Astrocyte (in vitro differentiated cells and primary cell): Measurements from ENCODE around the gene KRTAP2-4. TPM values are rescaled to one million over a fixed set of nuclear protein-coding genes. Genes with fewer than 3 reads are reported as not detected.
A peak's percentile ranks its signal among the peaks of the same experiment; 100 is the strongest.
"Not testable (repeated sequence)": the region's sequence is repeated elsewhere in the genome, so short reads cannot be mapped to it uniquely, and the experiment has no call there.

Experiments
- DNase-seq: peaks from one replicate; pipeline ENCODE4 v3.0.0-alpha.2; 2010; ENCODE audit warnings: low read depth
- FAIRE-seq: peaks from 2 replicates; lab custom pipeline; 2011; peaks lifted over from hg19 to GRCh38; lab: Jason Lieb, UNC
- H2AFZ ChIP-seq: 2 replicates; pipeline ENCODE4 v1.6.0; 2012; ENCODE audit warnings: low read depth, low read length, inconsistent platforms
- H3K27ac ChIP-seq: 2 replicates; pipeline ENCODE4 v1.5.1; 2011; ENCODE audit warnings: low read depth, low read length, inconsistent platforms
- H3K27me3 ChIP-seq: 2 replicates; pipeline ENCODE4 v1.6.0; 2011; ENCODE audit warnings: low read length, inconsistent platforms; ENCODE audit not compliant: insufficient read depth
- H3K36me3 ChIP-seq: 2 replicates; pipeline ENCODE4 v1.5.1; 2011; ENCODE audit warnings: low read length, inconsistent platforms; ENCODE audit not compliant: insufficient read depth
- H3K4me1 ChIP-seq: 2 replicates; pipeline ENCODE4 v1.5.1; 2011; ENCODE audit warnings: low read length, inconsistent platforms; ENCODE audit not compliant: insufficient read depth
- H3K4me2 ChIP-seq: 2 replicates; pipeline ENCODE4 v1.6.0; 2012; ENCODE audit warnings: low read length, inconsistent platforms
- H3K4me3 ChIP-seq: 2 replicates; pipeline ENCODE4 v1.5.1; 2011; ENCODE audit warnings: low read depth, mild to moderate bottlenecking, low read length, inconsistent platforms; ENCODE audit not compliant: insufficient read depth
- H3K79me2 ChIP-seq: 2 replicates; pipeline ENCODE4 v1.6.0; 2012; ENCODE audit warnings: mild to moderate bottlenecking, low read length, inconsistent platforms; ENCODE audit not compliant: insufficient read depth
- H3K9ac ChIP-seq: 2 replicates; pipeline ENCODE4 v1.6.0; 2012; ENCODE audit warnings: mild to moderate bottlenecking, low read length, inconsistent platforms
- H3K9me3 ChIP-seq: 2 replicates; pipeline ENCODE4 v1.5.1; 2012; ENCODE audit warnings: low read depth, mild to moderate bottlenecking, low read length, inconsistent platforms; ENCODE audit not compliant: insufficient read depth
- H4K20me1 ChIP-seq: 2 replicates; pipeline ENCODE4 v1.6.0; 2012; ENCODE audit warnings: low read length, inconsistent platforms; ENCODE audit not compliant: insufficient read depth
- H3K27ac Mint-ChIP-seq: one replicate; pipeline ENCODE4 v1.8.0; 2021; ENCODE audit warnings: mild to moderate bottlenecking, mixed read lengths; ENCODE audit not compliant: unreplicated experiment
- H3K27me3 Mint-ChIP-seq: one replicate; pipeline ENCODE4 v1.8.0; 2021; ENCODE audit warnings: low read depth, mixed read lengths; ENCODE audit not compliant: unreplicated experiment
- H3K36me3 Mint-ChIP-seq: one replicate; pipeline ENCODE4 v1.8.0; 2021; ENCODE audit warnings: low read depth, mixed read lengths; ENCODE audit not compliant: unreplicated experiment
- H3K4me1 Mint-ChIP-seq: one replicate; pipeline ENCODE4 v1.8.0; 2021; ENCODE audit warnings: low read depth, mixed read lengths; ENCODE audit not compliant: unreplicated experiment
- H3K4me3 Mint-ChIP-seq: one replicate; pipeline ENCODE4 v1.8.0; 2021; ENCODE audit warnings: mild to moderate bottlenecking, moderate library complexity, mixed read lengths; ENCODE audit not compliant: unreplicated experiment
- H3K9me3 Mint-ChIP-seq: one replicate; pipeline ENCODE4 v1.8.0; 2021; ENCODE audit warnings: mild to moderate bottlenecking, mixed read lengths; ENCODE audit not compliant: unreplicated experiment
- EZH2 ChIP-seq: IDR thresholded peaks from 2 replicates; pipeline ENCODE4 v1.6.1; 2012; ENCODE audit warnings: mild to moderate bottlenecking, low read length, inconsistent platforms; ENCODE audit not compliant: insufficient read depth
- total RNA-seq: library from RNA; stranded (reverse); gene quantifications from 2 replicates; pipeline ENCODE4 v1.2.1, GENCODE V29; 2021
- TF ChIP-seq, protein P1 (sequence below): IDR thresholded peaks from 2 replicates; pipeline ENCODE4 v1.5.1; 2011; ENCODE audit warnings: low read depth, mild to moderate bottlenecking, inconsistent platforms, low read length, moderate library complexity; ENCODE audit not compliant: insufficient read depth

Gene KRTAP2-4
- total RNA-seq, 1 donor from 2014 or later = not detected

DNA sequence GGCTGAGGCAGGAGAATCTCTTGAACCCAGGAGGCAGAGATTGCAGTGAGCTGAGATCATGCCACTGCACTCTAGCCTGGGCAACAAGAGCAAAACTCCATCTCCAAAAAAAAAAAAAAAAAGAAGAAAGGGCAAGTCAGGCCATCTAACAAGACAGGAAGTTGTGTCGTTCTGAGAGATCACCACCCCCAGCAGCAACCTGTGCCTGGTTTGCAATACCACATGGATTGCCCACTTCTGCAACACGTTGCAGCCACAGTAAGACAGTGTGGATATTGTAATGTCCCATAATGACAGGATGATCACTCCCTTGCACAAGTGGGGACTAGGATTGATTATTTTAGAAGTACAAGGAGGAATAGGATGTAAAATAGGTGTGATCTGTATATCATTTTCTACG, 3.4 kb upstream of the KRTAP2-4 start:
- no peak overlapping the region for H3K4me3 ChIP-seq
- no peaks in the 10 kb centered on the region for H3K27me3 Mint-ChIP-seq
- H3K4me1 ChIP-seq = peaks cover 16% of the 10 kb centered on the region
- no peak overlapping the region for H2AFZ ChIP-seq
- H4K20me1 ChIP-seq = no peaks in the 10 kb centered on the region
- no peaks in the 10 kb centered on the region for H3K9me3 ChIP-seq
- no peak overlapping the region for H3K9ac ChIP-seq
- TF ChIP-seq EZH2 = no peak
- TF ChIP-seq, protein P1, sequence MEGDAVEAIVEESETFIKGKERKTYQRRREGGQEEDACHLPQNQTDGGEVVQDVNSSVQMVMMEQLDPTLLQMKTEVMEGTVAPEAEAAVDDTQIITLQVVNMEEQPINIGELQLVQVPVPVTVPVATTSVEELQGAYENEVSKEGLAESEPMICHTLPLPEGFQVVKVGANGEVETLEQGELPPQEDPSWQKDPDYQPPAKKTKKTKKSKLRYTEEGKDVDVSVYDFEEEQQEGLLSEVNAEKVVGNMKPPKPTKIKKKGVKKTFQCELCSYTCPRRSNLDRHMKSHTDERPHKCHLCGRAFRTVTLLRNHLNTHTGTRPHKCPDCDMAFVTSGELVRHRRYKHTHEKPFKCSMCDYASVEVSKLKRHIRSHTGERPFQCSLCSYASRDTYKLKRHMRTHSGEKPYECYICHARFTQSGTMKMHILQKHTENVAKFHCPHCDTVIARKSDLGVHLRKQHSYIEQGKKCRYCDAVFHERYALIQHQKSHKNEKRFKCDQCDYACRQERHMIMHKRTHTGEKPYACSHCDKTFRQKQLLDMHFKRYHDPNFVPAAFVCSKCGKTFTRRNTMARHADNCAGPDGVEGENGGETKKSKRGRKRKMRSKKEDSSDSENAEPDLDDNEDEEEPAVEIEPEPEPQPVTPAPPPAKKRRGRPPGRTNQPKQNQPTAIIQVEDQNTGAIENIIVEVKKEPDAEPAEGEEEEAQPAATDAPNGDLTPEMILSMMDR = no peak
- H3K4me2 ChIP-seq = no peak overlapping the region
- peaks cover 3% of the 10 kb centered on the region for H3K36me3 Mint-ChIP-seq
- H3K27ac ChIP-seq = no peak overlapping the region
- H3K4me1 Mint-ChIP-seq = peaks cover 21% of the 10 kb centered on the region
- H3K4me3 Mint-ChIP-seq = no peak overlapping the region
- H3K9me3 Mint-ChIP-seq = peaks cover 2% of the 10 kb centered on the region
- H3K27ac Mint-ChIP-seq = no peak overlapping the region
- H3K79me2 ChIP-seq = no peaks in the 10 kb centered on the region
- no peak for FAIRE-seq
- no peaks in the 10 kb centered on the region for H3K27me3 ChIP-seq
- no peak for DNase-seq
- H3K36me3 ChIP-seq = no peaks in the 10 kb centered on the region

DNA sequence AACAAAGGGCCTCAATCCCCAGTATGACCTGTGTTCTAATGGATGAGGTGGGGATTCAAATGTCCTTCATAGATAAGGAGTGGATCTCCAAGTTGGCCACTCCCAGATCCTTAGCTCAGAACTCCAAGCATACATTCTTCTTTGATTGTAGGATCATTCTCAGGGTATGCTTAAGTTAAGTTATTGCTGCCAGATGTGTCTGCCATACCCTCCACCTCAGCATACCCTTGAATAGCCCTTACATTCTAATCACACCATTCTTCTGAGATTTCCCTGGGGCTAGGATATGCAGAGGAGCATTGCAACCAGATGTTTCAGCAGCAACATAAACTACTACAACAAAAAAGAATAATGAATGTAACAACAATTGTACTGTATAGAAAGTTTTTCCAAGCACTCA, 1.6 kb upstream of the KRTAP2-4 start:
- DNase-seq (no peak), FAIRE-seq (no peak)
- Mint-ChIP-seq H3K27me3 (no peaks in the 10 kb centered on the region), H3K36me3 (peaks cover 3% of the 10 kb centered on the region), H3K4me1 (peaks cover 23% of the 10 kb centered on the region), H3K27ac (no peak overlapping the region), H3K4me3 (no peak overlapping the region), H3K9me3 (peaks cover 2% of the 10 kb centered on the region)
- Histone ChIP-seq H3K27ac (peak overlapping the region; percentile 86), H3K9me3 (no peaks in the 10 kb centered on the region), H3K79me2 (no peaks in the 10 kb centered on the region), H3K27me3 (no peaks in the 10 kb centered on the region), H3K36me3 (no peaks in the 10 kb centered on the region), H3K4me1 (peaks cover 30% of the 10 kb centered on the region), H2AFZ (no peak overlapping the region), H4K20me1 (no peaks in the 10 kb centered on the region), H3K9ac (no peak overlapping the region), H3K4me3 (no peak overlapping the region), H3K4me2 (no peak overlapping the region)
- TF ChIP-seq, protein P1 = no peak
- TF ChIP-seq EZH2 = no peak

GRCh38 chr17:41065016-41065689, 526 bp downstream of the KRTAP2-4 start:
- not testable (repeated sequence) for H3K27me3 ChIP-seq, H4K20me1 ChIP-seq, FAIRE-seq, H3K36me3 ChIP-seq, DNase-seq, H3K9me3 ChIP-seq, H3K4me2 ChIP-seq, H3K79me2 ChIP-seq, H3K4me3 Mint-ChIP-seq, H3K9me3 Mint-ChIP-seq, H3K4me3 ChIP-seq, H2AFZ ChIP-seq, H3K27ac ChIP-seq, H3K9ac ChIP-seq, H3K36me3 Mint-ChIP-seq, H3K27me3 Mint-ChIP-seq
- Mint-ChIP-seq H3K4me1 (peaks cover 43% of the 10 kb centered on the region), H3K27ac (peak overlapping the region; percentile 42)
- peaks cover 45% of the 10 kb centered on the region for H3K4me1 ChIP-seq
